HG03139 (cell line): ENCODE results near the gene CERKL.
A peak's percentile ranks its signal among the peaks of the same experiment; 100 is the strongest.
"Not testable (repeated sequence)": the region's sequence is repeated elsewhere in the genome, so short reads cannot be mapped to it uniquely, and the experiment has no call there.

Experiments used
- ATAC-seq: cut with Tn5 transposase; IDR thresholded peaks from one replicate; pipeline ENCODE4 v1.9.1; 2021; ENCODE audit not compliant: unreplicated experiment

The CERKL gene, protein sequence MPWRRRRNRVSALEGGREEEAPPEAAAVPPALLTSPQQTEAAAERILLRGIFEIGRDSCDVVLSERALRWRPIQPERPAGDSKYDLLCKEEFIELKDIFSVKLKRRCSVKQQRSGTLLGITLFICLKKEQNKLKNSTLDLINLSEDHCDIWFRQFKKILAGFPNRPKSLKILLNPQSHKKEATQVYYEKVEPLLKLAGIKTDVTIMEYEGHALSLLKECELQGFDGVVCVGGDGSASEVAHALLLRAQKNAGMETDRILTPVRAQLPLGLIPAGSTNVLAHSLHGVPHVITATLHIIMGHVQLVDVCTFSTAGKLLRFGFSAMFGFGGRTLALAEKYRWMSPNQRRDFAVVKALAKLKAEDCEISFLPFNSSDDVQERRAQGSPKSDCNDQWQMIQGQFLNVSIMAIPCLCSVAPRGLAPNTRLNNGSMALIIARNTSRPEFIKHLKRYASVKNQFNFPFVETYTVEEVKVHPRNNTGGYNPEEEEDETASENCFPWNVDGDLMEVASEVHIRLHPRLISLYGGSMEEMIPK

DNA sequence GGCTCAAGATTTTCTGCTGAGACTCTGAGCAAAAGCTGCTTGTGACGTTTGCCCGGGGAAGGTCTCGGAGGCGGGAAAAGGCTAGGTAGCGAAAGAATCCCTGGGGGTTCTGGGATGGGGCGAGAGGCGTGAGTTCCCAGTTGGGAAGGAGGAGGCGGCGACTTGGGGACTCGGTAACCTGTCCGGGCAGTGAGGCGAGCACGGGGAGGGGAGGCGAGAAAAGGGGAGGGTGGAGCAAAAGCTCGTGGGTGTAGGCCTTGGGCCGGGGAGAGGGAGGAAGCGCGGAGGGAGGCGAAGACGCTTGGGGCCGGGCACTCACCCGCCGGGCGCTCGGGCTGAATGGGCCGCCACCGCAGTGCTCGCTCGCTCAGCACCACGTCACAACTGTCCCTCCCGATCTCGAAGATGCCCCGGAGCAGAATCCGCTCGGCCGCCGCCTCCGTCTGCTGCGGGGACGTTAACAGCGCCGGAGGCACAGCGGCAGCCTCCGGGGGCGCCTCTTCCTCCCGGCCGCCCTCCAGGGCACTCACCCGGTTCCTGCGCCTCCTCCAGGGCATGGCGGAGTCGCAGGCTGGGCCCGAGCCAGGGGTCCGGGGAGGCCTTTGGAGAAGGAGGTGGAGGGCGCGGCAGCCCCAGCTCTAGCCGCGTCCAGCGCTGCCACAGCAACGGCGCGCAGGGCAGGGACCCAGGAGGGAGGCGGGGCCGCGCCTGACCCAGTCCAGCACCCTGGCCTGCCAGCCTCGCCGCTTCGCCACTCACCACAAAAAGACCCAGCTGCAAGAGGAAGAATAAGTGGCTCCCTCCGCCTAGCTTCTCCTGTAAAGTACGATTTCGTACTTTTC is at the start of gene CERKL:
Gene CERKL (minus strand): TSS at position 656 of the 842 bp plus-strand sequence. CDS start 99 bp downstream, at position 557.
- ATAC-seq: peak; percentile 77

DNA sequence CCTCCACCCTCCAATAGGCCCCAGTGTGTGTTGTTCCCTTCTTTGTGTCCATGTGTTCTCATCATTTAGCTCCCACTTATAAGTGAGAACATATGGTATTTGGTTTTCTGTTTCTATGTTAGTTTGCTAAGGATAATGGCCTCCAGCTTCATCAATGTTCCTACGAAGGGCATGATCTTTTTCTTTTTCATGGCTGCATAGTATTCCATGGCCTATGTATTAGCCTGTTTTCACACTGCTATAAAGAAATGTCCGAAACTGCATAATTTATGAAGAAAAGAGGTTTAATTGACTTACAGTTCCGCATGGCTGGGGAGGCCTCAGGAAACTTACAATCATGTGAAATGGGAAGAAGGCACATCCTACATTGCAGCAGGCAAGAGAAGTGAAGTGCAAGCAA is 45.6 kb upstream of the CERKL start:
- not testable (repeated sequence) for ATAC-seq

DNA sequence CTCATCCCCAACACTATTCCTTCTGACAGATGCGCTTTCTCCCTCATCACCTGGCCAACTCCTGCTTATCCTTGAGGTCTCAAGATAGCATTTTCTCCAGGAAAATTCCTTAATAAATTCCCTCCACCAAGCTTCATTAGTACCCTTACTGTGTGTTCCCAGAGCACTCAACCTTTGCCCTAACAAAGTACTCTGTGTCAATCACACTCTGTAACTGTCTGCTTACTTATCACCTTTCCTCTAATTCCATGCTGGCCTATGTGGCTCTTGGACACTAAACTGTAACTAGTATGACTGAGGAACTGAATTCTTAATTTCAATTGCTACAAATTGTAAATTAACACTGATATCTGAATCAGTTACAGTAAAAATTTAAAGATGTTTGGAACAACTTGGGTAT is 41.3 kb upstream of the CERKL start:
- ATAC-seq: no peak

DNA sequence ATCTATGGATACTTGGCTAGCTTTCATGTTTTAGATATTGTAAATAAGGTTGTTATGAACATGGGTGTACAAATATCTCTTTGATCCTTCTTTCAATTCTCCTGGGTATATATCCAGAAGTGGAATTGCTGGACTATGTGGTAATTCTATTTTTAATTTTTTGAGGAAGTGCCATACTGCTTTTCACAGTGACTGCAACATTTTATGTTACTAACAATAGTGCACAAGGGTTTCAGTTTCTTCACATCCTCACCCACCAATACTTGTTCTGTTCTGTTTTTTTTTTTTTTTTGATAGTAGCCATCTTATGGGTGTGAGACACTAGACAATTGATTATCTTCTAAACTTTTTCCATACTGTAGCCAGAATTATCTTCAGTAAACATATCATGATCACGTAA is 40.7 kb upstream of the CERKL start:
- ATAC-seq: no peak

DNA sequence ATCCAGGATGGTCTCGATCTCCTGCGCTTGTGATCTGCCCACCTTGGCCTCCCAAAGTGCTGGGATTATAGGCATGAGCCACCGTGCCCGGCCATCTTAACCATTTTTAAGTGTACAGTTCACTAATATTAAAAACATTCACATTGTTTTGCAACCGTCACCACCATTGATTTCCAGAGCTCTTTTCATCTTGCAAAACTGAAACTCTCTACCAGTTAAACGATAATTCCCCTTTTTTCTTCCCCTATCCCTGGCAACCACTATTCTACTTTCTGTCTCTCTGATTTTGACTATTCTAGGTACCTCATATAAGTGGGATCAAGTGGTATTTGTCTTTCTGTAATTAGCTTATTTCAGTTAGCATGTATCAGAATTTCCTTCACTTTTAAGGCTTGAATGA is 40.2 kb upstream of the CERKL start:
- no peak for ATAC-seq

DNA sequence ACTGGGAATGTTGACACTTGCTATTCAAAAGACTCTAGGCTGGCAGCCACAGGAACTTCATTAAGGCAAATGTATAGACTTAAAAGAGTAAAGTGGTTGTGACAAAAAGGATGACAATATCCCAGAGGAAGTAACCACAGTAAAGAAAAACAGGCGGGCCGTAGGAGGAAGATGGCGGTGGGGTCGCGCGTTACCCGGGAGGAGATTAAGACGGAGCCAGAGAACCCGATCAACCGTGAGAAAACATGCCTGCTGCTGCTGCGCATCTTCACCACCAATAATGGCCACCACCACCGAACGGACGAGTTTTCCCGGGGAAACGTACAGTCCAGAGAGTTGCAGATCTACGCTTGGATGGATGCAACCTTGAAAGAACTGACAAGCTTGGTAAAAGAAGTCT is 37.4 kb upstream of the CERKL start:
- ATAC-seq: no peak

DNA sequence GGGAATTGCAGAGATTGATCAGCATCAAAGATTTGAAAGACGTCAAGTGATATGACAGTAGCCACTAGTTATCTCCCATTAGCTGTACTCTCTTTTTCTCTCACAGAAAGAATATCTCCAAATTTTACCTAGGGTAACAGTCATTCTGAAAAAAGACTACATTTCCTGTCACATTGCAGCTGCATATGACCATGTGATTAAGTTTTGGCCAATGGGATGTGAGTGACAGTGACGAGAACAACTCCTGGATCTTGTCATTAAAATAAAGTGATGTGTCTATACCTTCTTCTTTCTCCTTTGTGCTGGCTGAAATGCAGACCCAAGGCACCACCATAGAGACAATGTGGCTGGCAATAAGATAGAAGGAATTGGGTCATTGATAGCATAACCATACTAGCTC is 34.0 kb upstream of the CERKL start:
- no peak for ATAC-seq

DNA sequence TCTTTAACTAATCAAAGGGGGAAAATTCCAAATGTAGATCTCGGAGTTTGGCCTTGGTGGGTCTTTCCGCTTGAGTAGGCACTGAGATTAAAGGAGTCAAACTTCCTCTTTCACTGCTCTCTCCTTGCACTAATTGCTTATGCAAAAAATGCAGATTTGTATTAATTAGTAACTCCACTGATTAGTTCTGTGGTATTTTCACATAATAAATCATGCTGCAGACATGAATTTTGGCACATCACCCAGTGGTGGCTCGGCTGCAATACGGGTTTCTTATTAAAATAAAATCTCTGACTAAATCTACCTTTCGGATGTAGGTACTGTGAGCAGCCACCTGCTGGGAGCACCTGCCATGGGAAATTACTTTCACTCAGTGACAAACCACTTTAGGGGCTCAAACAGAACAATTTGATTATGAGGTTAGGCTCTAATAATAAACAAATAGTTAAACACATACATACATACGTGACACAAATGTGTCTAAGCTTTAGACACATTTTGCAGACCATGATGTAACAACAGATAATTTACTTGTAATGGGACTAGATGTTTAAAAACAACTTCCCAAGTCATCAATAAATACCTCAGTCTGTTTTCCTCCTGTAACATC is 29.8 kb upstream of the CERKL start:
- no peak for ATAC-seq

DNA sequence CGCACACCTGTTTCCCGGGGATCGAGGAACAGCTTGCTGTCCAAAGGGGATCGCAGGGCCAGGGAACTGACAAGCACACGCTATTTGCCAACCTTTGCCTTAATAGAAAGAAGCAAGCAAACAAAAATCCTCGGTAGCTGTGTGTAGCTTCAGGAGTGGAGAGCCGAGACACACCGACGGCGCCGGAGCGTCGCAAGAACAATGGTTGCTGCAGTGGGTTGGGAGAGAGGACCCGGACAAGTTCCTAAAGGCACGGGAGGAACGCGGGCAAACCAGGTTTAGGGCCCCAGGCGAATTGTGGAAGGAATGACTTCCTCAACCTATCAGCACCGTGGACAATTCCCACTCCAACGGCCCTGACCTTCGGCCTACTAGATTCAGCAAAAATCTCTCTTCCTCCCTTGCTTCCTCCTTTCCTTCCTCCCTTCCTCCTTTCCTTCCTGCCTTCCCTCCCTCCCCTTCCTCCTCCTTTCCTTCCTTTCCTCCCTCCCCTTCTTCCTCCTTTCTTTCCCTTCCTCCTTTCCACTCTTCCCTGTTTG is 28.3 kb upstream of the CERKL start:
- ATAC-seq: no peak

DNA sequence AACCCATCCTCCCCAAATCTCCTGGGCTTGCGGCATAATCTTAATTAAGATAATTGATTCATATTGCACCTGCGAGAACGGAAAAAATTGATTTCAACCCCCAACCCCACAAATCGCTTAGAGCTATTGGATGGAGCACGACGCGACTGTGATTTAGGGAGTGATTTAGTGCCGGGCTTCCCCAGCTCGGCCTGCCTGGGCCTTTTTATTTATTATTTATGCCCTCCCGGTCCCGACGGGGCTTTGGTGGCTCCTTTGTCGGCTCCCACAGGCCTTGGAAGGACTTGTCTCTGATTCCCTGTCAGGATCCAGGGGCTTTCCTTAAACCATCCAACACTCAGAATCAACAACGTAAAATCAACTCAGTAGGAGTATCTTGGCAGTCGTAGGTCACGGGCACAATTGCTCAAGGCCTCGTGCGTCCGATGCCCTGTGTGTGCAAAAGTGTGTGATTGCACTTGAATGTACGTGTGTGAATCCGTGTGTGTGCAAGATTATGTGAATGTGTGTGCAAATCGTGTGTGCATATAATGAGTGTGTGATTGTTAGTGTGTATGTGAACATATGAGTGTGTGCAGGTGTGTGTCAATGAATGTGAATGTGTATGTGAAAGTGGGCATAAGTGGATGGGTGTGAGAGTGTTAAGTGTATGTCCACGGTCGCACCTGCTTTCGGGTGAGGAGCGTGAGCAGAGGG is 27.7 kb upstream of the CERKL start:
- no peak for ATAC-seq

DNA sequence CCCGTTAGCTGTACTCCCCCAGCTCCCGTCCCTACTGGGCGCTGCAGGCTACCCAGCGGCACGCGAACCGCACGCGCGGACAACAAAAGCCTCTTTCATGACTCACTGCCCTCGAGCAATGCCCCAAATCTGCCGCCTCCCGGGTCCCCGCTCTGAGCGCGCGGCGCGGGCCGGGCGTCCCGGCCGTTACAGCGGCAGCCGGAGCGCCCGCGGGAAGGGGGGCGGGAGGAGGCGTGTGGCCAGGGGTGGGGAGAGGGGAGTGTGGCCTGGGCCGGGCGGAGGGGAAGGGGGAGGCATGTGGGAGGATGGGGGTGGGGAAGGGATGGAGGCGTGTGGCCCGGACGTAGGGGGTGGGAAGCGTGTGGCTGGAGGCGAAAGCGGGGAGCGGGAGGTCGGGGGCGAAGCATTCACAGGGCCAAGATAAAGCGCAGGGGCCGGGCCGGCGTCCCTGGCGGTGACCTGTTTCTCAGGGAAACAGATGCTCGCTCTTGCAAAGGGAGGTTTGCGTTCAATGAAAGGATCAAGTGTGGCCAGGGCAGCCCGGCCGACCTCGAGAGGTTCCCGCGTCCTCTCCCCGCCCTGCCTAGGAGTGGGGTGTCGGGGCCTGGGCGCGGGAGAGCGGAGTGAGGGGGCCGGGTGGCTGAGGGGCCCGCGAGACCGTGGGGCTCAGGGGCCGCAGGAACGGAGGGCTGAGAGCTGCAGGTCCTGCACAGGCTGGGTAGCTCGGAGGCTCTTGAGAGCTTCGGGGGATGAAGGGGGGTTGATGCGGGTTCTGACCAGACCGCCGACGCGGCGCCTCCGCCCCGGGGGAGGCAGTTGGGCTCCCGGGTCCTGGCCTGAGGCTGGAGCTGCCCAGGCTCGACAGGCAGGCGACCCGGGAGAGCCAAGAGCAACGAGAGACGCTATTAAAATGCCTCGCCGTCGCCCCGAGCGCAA is 26.9 kb upstream of the CERKL start:
- no peak for ATAC-seq

DNA sequence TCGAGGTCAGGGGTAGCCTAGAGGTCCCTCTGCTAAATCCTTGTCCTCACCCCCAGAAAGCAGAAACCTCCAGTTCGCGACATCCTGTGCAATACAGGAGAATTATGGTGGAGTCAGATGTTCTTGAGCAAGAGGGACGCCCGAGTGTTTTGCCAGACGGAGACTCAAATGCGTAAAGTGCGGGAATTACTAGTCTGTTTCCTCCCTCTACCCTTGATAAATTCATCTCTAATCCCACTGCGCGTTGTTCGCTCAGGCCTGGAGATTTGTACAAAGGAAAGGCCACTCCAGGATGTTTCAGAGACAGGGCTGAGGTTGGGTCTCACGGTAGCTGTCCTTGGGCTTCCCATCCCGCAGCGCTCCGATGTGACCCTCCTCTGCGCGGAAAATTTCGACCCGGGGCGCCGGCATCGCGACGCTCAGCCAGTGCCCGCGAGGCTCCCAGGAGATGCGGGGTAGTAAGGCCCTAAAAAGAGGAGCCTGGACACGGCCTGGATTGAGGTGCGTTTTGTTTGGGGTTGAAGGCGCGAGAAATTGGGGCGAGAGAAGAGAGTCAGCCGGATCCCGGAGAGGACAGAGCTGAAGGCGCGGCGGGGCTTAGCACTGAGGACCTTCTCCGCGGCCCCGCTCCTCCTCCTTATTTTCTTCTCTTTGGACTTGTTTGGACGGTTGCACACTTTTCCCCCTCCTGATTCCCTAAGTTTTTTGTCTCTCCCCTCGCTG is 26.1 kb upstream of the CERKL start:
- no peak for ATAC-seq

DNA sequence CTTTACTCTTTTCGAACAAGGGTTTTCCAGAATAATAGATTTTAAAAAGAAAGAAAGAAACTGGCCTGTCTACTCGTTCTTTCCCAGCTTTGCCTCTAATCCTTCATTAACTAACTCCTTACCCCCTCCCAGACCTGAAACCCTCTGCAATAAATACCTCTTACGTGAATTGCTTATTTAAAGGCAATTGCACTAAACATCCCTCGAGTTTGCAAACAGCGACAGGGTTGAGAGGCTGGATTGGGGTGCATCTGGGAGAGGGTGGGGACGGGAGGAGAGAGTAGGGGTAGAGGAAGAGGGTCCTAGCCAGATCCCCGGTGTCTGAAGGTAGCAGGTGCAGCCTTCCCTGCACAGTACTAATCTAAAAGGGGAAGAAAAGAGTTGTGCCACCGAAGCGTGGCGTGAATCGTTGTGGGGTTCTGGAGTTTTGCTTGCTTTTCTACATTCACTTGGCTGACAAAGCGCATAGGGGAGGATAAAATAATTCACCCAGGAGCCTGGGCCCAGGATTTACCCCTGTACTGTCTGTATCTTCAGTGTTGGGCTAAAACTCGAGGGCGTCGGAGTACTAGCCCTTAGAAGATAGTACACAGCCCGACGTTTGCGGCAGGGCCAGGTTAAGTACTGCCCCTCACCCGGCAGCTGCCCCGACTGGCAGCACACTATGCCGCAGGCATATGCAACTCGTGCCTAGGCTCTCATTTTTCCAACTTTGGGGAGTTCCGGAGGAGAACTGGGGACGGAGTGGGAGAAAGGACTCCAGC is 25.3 kb upstream of the CERKL start:
- no peak for ATAC-seq

DNA sequence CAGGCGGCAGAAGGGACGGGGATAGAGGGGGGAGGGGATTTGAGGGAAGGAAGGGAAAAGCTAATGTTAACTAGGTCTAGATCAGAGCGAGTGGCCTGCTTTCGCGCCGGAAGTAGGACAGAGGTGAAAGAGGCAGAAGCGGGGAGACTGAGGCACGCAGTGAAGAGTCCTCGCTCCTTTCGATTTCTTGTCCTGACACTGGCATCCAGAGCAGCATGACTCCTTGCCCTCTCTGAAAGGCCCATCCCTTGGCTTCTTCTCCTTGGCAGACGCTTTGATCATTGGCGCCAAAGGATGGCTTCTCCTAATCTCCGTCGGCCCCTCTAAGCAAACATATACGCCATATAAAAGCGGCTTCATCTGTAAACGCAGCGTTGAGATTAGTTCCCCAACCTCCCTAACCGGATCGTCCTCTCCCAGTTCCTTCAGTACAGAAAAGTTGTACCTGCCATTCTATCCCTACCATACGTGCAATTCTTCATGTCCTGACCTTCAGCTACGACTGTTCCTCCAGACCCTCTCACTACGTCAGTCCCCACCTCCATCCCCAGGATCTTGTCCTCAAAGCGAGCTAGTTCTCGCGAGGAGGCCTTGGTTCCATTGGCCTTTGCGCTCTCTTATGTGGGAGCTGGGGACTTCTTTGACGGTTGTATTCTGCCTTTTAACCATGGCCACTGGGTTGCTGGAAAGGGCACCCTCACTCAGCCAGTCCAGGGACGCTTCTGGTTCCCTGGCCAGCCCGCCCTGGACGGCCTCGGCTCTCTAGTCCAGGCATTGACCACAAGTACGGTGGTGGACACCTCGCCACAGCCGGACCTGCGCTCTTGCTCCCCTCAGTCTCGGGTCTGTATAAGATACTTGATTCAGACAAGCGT is 24.3 kb upstream of the CERKL start:
- no peak for ATAC-seq

DNA sequence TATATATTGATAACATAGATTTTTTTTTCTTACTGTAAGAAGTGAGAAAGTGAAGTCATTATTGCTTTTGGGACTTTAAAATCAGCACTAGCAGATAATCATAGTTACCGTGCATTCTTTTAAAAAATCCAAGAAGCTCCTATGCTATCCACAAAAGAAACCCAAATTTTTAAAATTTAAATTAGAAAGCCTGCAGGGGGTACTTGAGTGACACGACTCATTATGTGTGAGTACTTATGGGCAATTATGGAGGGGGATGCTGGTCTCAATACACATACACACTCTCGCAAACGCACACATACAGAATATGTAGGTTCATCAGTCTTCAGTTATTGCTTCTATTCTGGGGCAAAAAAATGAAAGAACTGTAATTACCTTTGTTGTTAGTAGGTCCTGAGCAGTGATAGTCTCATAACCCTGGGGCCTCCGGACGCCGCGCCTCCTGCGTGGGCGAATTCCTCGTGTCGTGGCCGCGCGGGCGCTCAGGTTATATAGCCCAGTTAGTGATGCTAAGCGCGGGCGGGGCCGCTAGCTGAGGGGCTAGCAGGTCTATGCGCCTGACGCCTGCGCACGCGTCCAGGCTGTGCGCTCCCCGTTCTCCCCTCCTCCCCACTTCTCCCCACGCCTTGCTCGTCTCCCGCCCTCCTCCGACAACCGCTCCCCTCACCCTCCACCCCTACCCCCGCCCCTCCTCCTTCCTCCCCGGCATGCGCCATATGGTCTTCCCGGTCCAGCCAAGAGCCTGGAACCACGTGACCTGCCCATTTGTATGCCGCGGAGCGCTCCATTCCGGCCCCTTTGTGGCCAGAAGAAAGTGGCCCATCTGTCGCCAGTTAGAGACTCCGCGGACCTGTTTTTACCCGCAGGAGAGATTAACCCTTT is 23.4 kb upstream of the CERKL start, which contains the start of gene NEUROD1:
Gene NEUROD1 (minus strand): TSS at position 463 of the 882 bp plus-strand sequence. CDS start 1,657 bp downstream, outside the sequence.
- no peak for ATAC-seq

DNA sequence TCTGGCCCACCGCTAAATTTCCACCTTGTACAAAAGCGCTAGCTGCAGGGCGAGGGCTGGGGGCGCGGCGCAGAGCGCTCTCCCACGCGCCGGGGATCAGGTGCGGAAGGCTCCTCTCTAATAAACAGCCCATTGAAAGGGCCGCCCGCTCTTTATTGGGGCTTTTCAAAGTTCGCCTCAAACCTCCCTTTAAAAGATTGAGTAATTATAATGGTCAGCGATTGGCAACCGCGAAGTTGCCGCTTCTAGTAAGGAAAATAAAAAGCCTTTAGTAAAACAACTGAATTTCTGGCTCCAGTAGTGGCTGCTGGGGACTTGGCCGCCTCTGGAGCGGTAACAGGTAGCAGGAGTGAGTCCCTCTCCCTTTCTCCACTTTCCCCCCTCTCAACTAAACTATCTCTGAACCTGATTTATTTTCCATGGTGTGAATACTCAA is 22.7 kb upstream of the CERKL start:
- ATAC-seq: no peak
